HPDE6-E6E7 (cell line): Measurements from ENCODE around the gene FBL.

Source experiments
- DNase-seq: peaks from one replicate; pipeline ENCODE4 v3.0.0; 2011; ENCODE audit warnings: missing footprints; ENCODE audit errors: extremely low spot score

FBL gene

GRCh38 chr19:39842693-39843435 lies 3.3 kb downstream of the FBL start:
- no peak for DNase-seq

- DNase-seq, result no peak
Measured at GRCh38 chr19:39841041-39841440, 5.1 kb downstream of the FBL start.

GRCh38 chr19:39840492-39840891 lies 5.7 kb downstream of the FBL start:
- no peak for DNase-seq

GRCh38 chr19:39839678-39840327 lies 6.4 kb downstream of the FBL start:
- DNase-seq, result no peak

- DNase-seq, result no peak
Measured at GRCh38 chr19:39838569-39838968, 7.6 kb downstream of the FBL start.

GRCh38 chr19:39837978-39838377 lies 8.2 kb downstream of the FBL start:
- no peak for DNase-seq

- no peak for DNase-seq
Measured at GRCh38 chr19:39834287-39834841, 11.8 kb downstream of the FBL start.

GRCh38 chr19:39833464-39834286 lies 12.5 kb downstream of the FBL start, which contains the start of gene DYRK1B:
Gene DYRK1B (minus strand): TSS chr19:39834162. CDS start chr19:39831867, 2,295 bp downstream.
- DNase-seq, result peak; percentile 98

- no peak for DNase-seq
Measured at GRCh38 chr19:39833160-39833463, 13.1 kb downstream of the FBL start.

GRCh38 chr19:39832341-39833083 lies 13.7 kb downstream of the FBL start:
- no peak for DNase-seq

- DNase-seq, result no peak
Measured at GRCh38 chr19:39831679-39832078, 14.5 kb downstream of the FBL start.

- DNase-seq, result no peak
Measured at GRCh38 chr19:39830847-39831246, 15.3 kb downstream of the FBL start.

GRCh38 chr19:39830406-39830805 lies 15.8 kb downstream of the FBL start:
- DNase-seq, result no peak

- no peak for DNase-seq
Measured at GRCh38 chr19:39829702-39830275, 16.4 kb downstream of the FBL start.

- DNase-seq, result no peak
Measured at GRCh38 chr19:39828654-39829032, 17.5 kb downstream of the FBL start.

- no peak for DNase-seq
Measured at GRCh38 chr19:39828015-39828653, 18.0 kb downstream of the FBL start.

- no peak for DNase-seq
Measured at GRCh38 chr19:39827216-39827615, 19.0 kb downstream of the FBL start.

GRCh38 chr19:39826311-39826945 lies 19.8 kb downstream of the FBL start:
- no peak for DNase-seq

- DNase-seq, result no peak
Measured at GRCh38 chr19:39825531-39826076, 20.6 kb downstream of the FBL start.

GRCh38 chr19:39825093-39825463 lies 21.1 kb downstream of the FBL start:
- DNase-seq, result no peak
